Measurements from ENCODE around the gene SLC41A2. TPM values are rescaled to one million over a fixed set of nuclear protein-coding genes. Genes with fewer than 3 reads are reported as not detected.
"Not testable (repeated sequence)": the region's sequence is repeated elsewhere in the genome, so short reads cannot be mapped to it uniquely, and the experiment has no call there.

The SLC41A2 gene
- 4.9 TPM for total RNA-seq

GRCh38 chr12:104958001-104958804 lies at the start of gene SLC41A2:
Gene SLC41A2, minus strand, starts transcription at chr12:104958290. Its CDS starts 29,763 bp downstream, at chr12:104928527.
- Histone ChIP-seq H3K4me1 (ENCODE audit: insufficient read depth, low read length) (peaks cover 17% of the 10 kb centered on the region), H3K9me3 (ENCODE audit: low read depth, low read length) (no peaks in the 10 kb centered on the region), H3K4me3 (ENCODE audit: low read length) (peak within 1 kb of the TSS; percentile 51), H3K27me3 (ENCODE audit: insufficient read depth, low read length) (peaks cover 20% of the 10 kb centered on the region)

- H3K4me3 ChIP-seq (ENCODE audit: low read length): no peak overlapping the region
- H3K9me3 ChIP-seq (ENCODE audit: low read depth, low read length): no peaks in the 10 kb centered on the region
- H3K27me3 ChIP-seq (ENCODE audit: insufficient read depth, low read length): no peaks in the 10 kb centered on the region
- H3K4me1 ChIP-seq (ENCODE audit: insufficient read depth, low read length): peaks cover 13% of the 10 kb centered on the region
These were observed 43.4 kb upstream of the SLC41A2 start for GRCh38 chr12:105001476-105001875.

- Histone ChIP-seq H3K4me1 (ENCODE audit: insufficient read depth, low read length) (peaks cover 16% of the 10 kb centered on the region), H3K4me3 (ENCODE audit: low read length) (no peak overlapping the region), H3K9me3 (ENCODE audit: low read depth, low read length) (no peaks in the 10 kb centered on the region)
These were observed 41.2 kb upstream of the SLC41A2 start for GRCh38 chr12:104999347-104999685.

GRCh38 chr12:104998423-104999346 lies 40.6 kb upstream of the SLC41A2 start:
- H3K9me3 ChIP-seq (ENCODE audit: low read depth, low read length): no peaks in the 10 kb centered on the region

More at GRCh38 chr12:104999347-104999685, 41.2 kb upstream of the SLC41A2 start:
- H3K27me3 ChIP-seq (ENCODE audit: insufficient read depth, low read length): no peaks in the 10 kb centered on the region

GRCh38 chr12:104997541-104997940 lies 39.5 kb upstream of the SLC41A2 start:
- Histone ChIP-seq H3K4me3 (ENCODE audit: low read length) (no peak overlapping the region), H3K27me3 (ENCODE audit: insufficient read depth, low read length) (no peaks in the 10 kb centered on the region), H3K9me3 (ENCODE audit: low read depth, low read length) (no peaks in the 10 kb centered on the region), H3K4me1 (ENCODE audit: insufficient read depth, low read length) (peaks cover 16% of the 10 kb centered on the region)

More at GRCh38 chr12:104998423-104999346, 40.6 kb upstream of the SLC41A2 start:
- Histone ChIP-seq H3K27me3 (ENCODE audit: insufficient read depth, low read length) (no peaks in the 10 kb centered on the region), H3K4me1 (ENCODE audit: insufficient read depth, low read length) (peaks cover 16% of the 10 kb centered on the region), H3K4me3 (ENCODE audit: low read length) (no peak overlapping the region)

GRCh38 chr12:104994336-104994735 lies 36.2 kb upstream of the SLC41A2 start:
- Histone ChIP-seq H3K27me3 (ENCODE audit: insufficient read depth, low read length) (no peaks in the 10 kb centered on the region), H3K4me1 (ENCODE audit: insufficient read depth, low read length) (peaks cover 16% of the 10 kb centered on the region), H3K4me3 (ENCODE audit: low read length) (no peak overlapping the region), H3K9me3 (ENCODE audit: low read depth, low read length) (no peaks in the 10 kb centered on the region)

- Histone ChIP-seq H3K4me3 (ENCODE audit: low read length) (no peak overlapping the region), H3K4me1 (ENCODE audit: insufficient read depth, low read length) (peaks cover 15% of the 10 kb centered on the region), H3K9me3 (ENCODE audit: low read depth, low read length) (no peaks in the 10 kb centered on the region), H3K27me3 (ENCODE audit: insufficient read depth, low read length) (no peaks in the 10 kb centered on the region)
These were observed 33.6 kb upstream of the SLC41A2 start for GRCh38 chr12:104991565-104992128.

GRCh38 chr12:104990950-104991349 lies 32.9 kb upstream of the SLC41A2 start:
- Histone ChIP-seq H3K4me1 (ENCODE audit: insufficient read depth, low read length) (peaks cover 16% of the 10 kb centered on the region), H3K4me3 (ENCODE audit: low read length) (no peak overlapping the region), H3K9me3 (ENCODE audit: low read depth, low read length) (no peaks in the 10 kb centered on the region), H3K27me3 (ENCODE audit: insufficient read depth, low read length) (no peaks in the 10 kb centered on the region)

- peak within 1 kb of the TSS; percentile 61 for H3K4me3 ChIP-seq (ENCODE audit: low read length)
- peaks cover 18% of the 10 kb centered on the region for H3K4me1 ChIP-seq (ENCODE audit: insufficient read depth, low read length)
- no peaks in the 10 kb centered on the region for H3K27me3 ChIP-seq (ENCODE audit: insufficient read depth, low read length)
- no peaks in the 10 kb centered on the region for H3K9me3 ChIP-seq (ENCODE audit: low read depth, low read length)
These were observed 28.2 kb upstream of the SLC41A2 start, which contains the start of gene NOPCHAP1 for GRCh38 chr12:104986022-104986941. Gene NOPCHAP1, plus strand, starts transcription at chr12:104986316. Its CDS starts 37 bp downstream, at chr12:104986353.

GRCh38 chr12:104985206-104985605 lies 27.1 kb upstream of the SLC41A2 start:
- H3K4me3 ChIP-seq (ENCODE audit: low read length): no peak overlapping the region

GRCh38 chr12:104977688-104978087 lies 19.6 kb upstream of the SLC41A2 start:
- H3K4me1 ChIP-seq (ENCODE audit: insufficient read depth, low read length): peaks cover 29% of the 10 kb centered on the region

More at GRCh38 chr12:104985206-104985605, 27.1 kb upstream of the SLC41A2 start:
- H3K9me3 ChIP-seq (ENCODE audit: low read depth, low read length): no peaks in the 10 kb centered on the region
- peaks cover 18% of the 10 kb centered on the region for H3K4me1 ChIP-seq (ENCODE audit: insufficient read depth, low read length)
- H3K27me3 ChIP-seq (ENCODE audit: insufficient read depth, low read length): no peaks in the 10 kb centered on the region

GRCh38 chr12:104976703-104977102 lies 18.6 kb upstream of the SLC41A2 start:
- no peaks in the 10 kb centered on the region for H3K9me3 ChIP-seq (ENCODE audit: low read depth, low read length)

More at GRCh38 chr12:104977688-104978087, 19.6 kb upstream of the SLC41A2 start:
- H3K4me3 ChIP-seq (ENCODE audit: low read length); H3K27me3 ChIP-seq (ENCODE audit: insufficient read depth, low read length); H3K9me3 ChIP-seq (ENCODE audit: low read depth, low read length): not testable (repeated sequence)

GRCh38 chr12:104975587-104976343 lies 17.7 kb upstream of the SLC41A2 start:
- Histone ChIP-seq H3K27me3 (ENCODE audit: insufficient read depth, low read length) (no peaks in the 10 kb centered on the region), H3K4me1 (ENCODE audit: insufficient read depth, low read length) (peaks cover 29% of the 10 kb centered on the region), H3K4me3 (ENCODE audit: low read length) (no peak overlapping the region), H3K9me3 (ENCODE audit: low read depth, low read length) (no peaks in the 10 kb centered on the region)

More at GRCh38 chr12:104976703-104977102, 18.6 kb upstream of the SLC41A2 start:
- Histone ChIP-seq H3K4me1 (ENCODE audit: insufficient read depth, low read length) (peaks cover 29% of the 10 kb centered on the region), H3K4me3 (ENCODE audit: low read length) (no peak overlapping the region), H3K27me3 (ENCODE audit: insufficient read depth, low read length) (no peaks in the 10 kb centered on the region)

All from mononuclear cell (primary cell).